ENCODE data around the gene NELFE.

DNA sequence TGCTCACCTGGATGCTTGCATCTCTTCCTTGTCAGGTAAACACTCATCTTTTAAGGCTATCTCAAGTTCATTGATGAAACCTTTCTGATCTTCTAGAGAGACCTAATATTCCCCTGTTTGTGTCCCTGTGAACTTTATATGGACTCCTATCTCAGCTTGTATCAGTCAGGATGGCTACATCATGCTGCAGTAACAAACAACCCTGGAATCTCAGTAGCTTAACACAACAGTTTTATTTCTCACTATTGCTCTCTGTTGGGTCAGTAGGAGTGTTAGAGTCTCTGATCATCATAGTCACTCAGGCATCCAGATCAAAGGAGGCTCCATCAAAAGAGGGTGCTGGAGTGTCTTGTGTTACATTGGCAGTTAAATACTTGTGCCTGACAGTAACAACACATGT, 43.4 kb downstream of the NELFE start:
- TF ChIP-seq EP300 (IDR thresholded peaks at IDR 0.05) (no peak), CTCF (IDR thresholded peaks at IDR 0.05) (no peak)

Data from tibial nerve (tissue), 4 donors.